Retinal pigment epithelial cell (primary cell): ENCODE measurements around the gene MYCBPAP.

ENCODE experiments used
- DNase-seq: peaks from one replicate; pipeline ENCODE4 v3.0.0-alpha.2; 2010; ENCODE audit warnings: low read depth
- H3K4me3 ChIP-seq: 2 replicates; pipeline ENCODE4 v1.5.1; 2011; ENCODE audit warnings: mild to moderate bottlenecking, low read length, control low read depth, moderate library complexity
- TF ChIP-seq, protein P1 (sequence below): conservative IDR thresholded peaks from 2 replicates; pipeline ENCODE4 v1.5.1; 2011; ENCODE audit warnings: low read depth, low read length, control low read depth, inconsistent platforms

Gene MYCBPAP

DNA sequence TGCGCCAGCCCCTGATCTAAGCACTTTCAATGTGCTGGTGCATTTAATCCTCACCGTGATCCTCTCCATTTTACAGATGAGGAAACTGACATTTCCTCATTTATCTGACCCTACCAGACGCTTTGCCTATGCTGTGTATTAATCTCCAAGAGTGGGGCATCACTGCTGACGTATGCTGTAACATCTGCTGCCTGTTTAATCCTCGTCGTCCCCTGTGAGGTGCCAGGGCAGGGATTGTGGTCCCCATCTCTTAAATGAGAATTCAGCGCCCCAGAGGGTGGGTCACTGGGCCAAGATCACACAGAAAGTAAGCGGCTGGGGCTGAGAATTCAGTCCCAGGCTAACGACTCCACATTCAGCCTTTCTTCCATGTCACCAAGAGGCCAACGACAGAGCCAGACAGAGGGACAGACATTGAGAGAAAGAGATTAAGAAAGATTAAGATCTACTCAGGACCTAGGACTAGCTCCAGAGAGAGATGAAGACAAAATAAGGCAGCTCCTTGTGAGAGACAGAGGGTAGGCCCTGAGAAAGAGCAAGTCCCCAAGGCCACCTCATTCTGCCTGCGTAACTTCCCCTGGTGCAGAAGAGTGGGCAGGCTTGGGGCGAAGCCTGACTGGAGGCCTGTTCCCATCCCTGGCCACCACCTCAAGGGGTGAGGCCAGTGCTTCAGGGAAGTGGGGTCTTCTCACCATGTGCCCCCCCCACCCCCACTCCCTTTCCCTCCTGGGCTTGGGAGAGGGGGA is 65.8 kb downstream of the MYCBPAP start:
- DNase-seq: no peak
- H3K4me3 ChIP-seq: no peak overlapping the region
- TF ChIP-seq, protein P1, sequence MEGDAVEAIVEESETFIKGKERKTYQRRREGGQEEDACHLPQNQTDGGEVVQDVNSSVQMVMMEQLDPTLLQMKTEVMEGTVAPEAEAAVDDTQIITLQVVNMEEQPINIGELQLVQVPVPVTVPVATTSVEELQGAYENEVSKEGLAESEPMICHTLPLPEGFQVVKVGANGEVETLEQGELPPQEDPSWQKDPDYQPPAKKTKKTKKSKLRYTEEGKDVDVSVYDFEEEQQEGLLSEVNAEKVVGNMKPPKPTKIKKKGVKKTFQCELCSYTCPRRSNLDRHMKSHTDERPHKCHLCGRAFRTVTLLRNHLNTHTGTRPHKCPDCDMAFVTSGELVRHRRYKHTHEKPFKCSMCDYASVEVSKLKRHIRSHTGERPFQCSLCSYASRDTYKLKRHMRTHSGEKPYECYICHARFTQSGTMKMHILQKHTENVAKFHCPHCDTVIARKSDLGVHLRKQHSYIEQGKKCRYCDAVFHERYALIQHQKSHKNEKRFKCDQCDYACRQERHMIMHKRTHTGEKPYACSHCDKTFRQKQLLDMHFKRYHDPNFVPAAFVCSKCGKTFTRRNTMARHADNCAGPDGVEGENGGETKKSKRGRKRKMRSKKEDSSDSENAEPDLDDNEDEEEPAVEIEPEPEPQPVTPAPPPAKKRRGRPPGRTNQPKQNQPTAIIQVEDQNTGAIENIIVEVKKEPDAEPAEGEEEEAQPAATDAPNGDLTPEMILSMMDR: no peak

DNA sequence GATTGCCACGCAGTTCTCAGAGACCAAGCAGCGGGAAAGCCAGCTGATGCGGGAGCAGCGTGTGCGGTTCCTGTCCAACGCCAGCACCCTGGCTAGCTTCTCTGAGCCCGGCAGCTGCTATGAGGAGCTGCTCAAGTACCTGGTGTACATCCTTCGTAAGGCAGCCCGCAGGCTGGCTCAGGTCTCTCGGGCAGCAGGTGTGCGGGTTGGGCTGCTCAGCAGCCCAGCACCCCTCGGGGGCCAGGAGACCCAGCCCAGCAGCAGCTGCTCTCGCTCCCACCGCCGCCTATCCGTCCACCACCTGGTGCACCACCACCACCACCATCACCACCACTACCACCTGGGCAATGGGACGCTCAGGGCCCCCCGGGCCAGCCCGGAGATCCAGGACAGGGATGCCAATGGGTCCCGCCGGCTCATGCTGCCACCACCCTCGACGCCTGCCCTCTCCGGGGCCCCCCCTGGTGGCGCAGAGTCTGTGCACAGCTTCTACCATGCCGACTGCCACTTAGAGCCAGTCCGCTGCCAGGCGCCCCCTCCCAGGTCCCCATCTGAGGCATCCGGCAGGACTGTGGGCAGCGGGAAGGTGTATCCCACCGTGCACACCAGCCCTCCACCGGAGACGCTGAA is 67.5 kb downstream of the MYCBPAP start:
- DNase-seq: no peak
- no peak overlapping the region for H3K4me3 ChIP-seq
- TF ChIP-seq, protein P1: no peak

DNA sequence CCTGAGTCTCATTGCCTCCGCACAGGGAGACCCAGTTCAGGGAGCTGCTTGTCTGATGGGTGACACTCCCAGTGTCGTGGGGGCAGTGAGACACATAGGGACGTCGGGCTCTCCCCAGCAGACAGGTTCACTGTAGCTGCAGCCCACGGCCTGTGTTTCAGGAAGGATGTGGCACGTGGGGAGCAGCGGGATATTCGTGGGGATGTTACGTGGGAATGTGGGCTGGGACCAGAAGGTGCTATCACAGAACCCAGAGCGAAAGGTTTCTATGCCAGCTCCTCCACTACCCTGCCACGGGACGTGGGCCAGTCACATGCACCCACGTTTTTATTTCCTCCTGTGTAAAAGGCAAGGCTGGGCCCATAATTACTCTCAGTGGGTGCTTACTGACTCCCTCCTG is 68.6 kb downstream of the MYCBPAP start:
- TF ChIP-seq, protein P1: no peak
- H3K4me3 ChIP-seq: no peak overlapping the region
- DNase-seq: no peak

DNA sequence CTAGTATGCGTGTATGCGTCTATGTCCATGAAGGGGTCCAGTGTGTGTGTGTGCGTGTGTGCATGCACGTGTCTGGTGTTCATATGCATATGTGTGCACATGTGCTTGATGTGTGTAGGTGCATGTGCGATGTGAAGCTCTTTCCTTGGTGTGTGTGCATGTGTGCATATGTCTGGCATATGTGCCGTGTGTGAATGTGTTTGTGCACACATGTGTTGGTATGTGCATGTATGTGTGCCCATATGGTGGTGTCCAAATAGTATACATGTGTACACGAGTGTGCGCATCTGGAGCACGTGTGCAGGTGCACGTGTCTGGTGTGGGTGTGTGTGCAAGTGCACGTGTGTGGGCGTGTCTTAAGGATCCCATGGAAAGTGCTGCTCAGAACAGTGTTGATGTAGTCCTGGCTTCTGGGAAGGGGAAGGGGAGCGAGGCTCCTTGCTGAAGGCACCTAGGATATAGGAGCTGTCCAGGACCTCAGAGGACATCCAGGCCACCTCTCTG is 69.3 kb downstream of the MYCBPAP start:
- TF ChIP-seq, protein P1: no peak
- DNase-seq: no peak
- H3K4me3 ChIP-seq: no peak overlapping the region

DNA sequence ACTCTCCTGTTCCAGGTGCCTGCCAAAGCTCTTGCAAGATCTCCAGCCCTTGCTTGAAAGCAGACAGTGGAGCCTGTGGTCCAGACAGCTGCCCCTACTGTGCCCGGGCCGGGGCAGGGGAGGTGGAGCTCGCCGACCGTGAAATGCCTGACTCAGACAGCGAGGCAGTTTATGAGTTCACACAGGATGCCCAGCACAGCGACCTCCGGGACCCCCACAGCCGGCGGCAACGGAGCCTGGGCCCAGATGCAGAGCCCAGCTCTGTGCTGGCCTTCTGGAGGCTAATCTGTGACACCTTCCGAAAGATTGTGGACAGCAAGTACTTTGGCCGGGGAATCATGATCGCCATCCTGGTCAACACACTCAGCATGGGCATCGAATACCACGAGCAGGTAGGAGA is 69.9 kb downstream of the MYCBPAP start:
- DNase-seq: no peak
- TF ChIP-seq, protein P1: no peak
- H3K4me3 ChIP-seq: no peak overlapping the region

DNA sequence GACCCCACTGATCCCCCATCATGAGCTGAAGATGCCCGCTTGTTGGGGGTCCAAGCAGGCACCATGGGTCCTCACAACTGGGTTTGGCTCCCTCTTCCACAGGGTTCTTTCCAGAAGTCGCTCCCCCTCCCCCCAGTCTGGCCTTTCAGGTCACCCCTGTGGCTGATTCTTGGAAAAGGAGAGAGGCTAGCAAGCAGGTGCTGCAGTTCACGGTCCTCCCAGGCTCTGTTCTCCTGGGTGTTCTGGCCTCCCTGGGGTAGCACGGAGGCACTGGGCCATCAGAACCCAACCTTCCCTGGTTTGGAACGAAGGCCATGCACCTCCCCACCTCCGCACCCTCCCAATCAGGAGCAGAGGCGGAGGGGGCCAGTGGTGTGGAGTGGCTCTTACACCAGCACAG is 71.2 kb downstream of the MYCBPAP start:
- TF ChIP-seq, protein P1: no peak
- no peak for DNase-seq
- H3K4me3 ChIP-seq: no peak overlapping the region

DNA sequence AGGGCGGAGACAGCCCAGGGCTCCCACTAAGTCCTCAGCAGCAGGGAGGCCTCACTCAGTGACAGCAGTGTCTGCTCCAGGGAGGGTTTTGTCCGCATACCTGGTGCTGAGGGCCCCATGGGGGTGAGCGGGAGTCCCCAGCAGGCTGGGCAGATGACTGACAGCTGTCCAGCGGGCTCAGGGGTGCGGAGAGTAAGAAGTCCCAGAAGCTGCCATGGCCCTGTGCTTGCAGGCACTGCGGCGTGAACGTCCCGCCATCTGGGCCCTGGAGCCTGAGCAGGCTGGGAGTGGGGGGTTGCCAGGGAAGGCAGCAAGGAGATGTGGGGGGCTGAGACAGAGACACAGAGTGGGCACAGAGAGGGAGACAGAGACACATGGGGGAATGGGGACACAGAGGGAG is 72.4 kb downstream of the MYCBPAP start:
- no peak overlapping the region for H3K4me3 ChIP-seq
- no peak for DNase-seq
- TF ChIP-seq, protein P1: no peak
